Left hindlimb (tissue), 1 donor: ENCODE measurements around the gene MS4A10.
"Not testable (repeated sequence)": the region's sequence is repeated elsewhere in the genome, so short reads cannot be mapped to it uniquely, and the experiment has no call there.

ENCODE experiments used
- DNase-seq: peaks from one replicate; pipeline ENCODE4 v3.0.0-alpha.2; 2018

The MS4A10 gene

GRCh38 chr11:60788401-60789125 is 3.4 kb downstream of the MS4A10 start:
- DNase-seq = no peak

- no peak for DNase-seq
Observed at GRCh38 chr11:60790726-60791125, 5.6 kb downstream of the MS4A10 start.

- no peak for DNase-seq
Observed at GRCh38 chr11:60791153-60791933, 6.2 kb downstream of the MS4A10 start.

- no peak for DNase-seq
Observed at GRCh38 chr11:60792521-60792920, 7.4 kb downstream of the MS4A10 start.

GRCh38 chr11:60795291-60795690 is 10.2 kb downstream of the MS4A10 start:
- DNase-seq = no peak

GRCh38 chr11:60797846-60798630 is 12.9 kb downstream of the MS4A10 start:
- DNase-seq = no peak

- DNase-seq = no peak
Observed at GRCh38 chr11:60798631-60799030, 13.5 kb downstream of the MS4A10 start.

- DNase-seq = no peak
Observed at GRCh38 chr11:60801194-60801593, 16.1 kb downstream of the MS4A10 start.

- DNase-seq = no peak
Observed at GRCh38 chr11:60803273-60803936, 18.3 kb downstream of the MS4A10 start.

GRCh38 chr11:60809249-60809648 is 24.1 kb downstream of the MS4A10 start:
- DNase-seq = no peak

GRCh38 chr11:60809691-60810090 is 24.6 kb downstream of the MS4A10 start:
- no peak for DNase-seq

GRCh38 chr11:60810151-60810550 is 25.0 kb downstream of the MS4A10 start:
- DNase-seq = no peak

- DNase-seq = no peak
Observed at GRCh38 chr11:60810569-60810968, 25.4 kb downstream of the MS4A10 start.

GRCh38 chr11:60813324-60813723 is 28.2 kb downstream of the MS4A10 start:
- no peak for DNase-seq

GRCh38 chr11:60814112-60814511 is 29.0 kb downstream of the MS4A10 start:
- DNase-seq = no peak

- DNase-seq = no peak
Observed at GRCh38 chr11:60816590-60817157, 31.5 kb downstream of the MS4A10 start.

- DNase-seq = no peak
Observed at GRCh38 chr11:60818057-60818456, 32.9 kb downstream of the MS4A10 start.

- DNase-seq = no peak
Observed at GRCh38 chr11:60821827-60822599, 36.9 kb downstream of the MS4A10 start.

- not testable (repeated sequence) for DNase-seq
Observed at GRCh38 chr11:60823745-60824306, 38.7 kb downstream of the MS4A10 start.

- DNase-seq = no peak
Observed at GRCh38 chr11:60825118-60825517, 40.0 kb downstream of the MS4A10 start.

- no peak for DNase-seq
Observed at GRCh38 chr11:60825790-60826189, 40.7 kb downstream of the MS4A10 start.
